Stimulated activated CD4-positive, alpha-beta T cell treated with anti-CD3 and anti-CD28 coated beads, Interleukin-2, amount 100 ng/mL, for 48 hours (primary cell): ENCODE results near the gene CES5A.
"Not testable (repeated sequence)": the region's sequence is repeated elsewhere in the genome, so short reads cannot be mapped to it uniquely, and the experiment has no call there.

Experiments used
- DNase-seq, 2 donors: peaks; one replicate each; pipeline ENCODE4 v3.0.0-alpha.2; 2020

The CES5A gene

GRCh38 chr16:55825115-55825728 lies 50.0 kb downstream of the CES5A start:
- DNase-seq: no peak

- DNase-seq: no peak
These were observed 50.6 kb downstream of the CES5A start for GRCh38 chr16:55824473-55825000.

GRCh38 chr16:55822280-55822810 lies 52.8 kb downstream of the CES5A start:
- DNase-seq: no peak

GRCh38 chr16:55821210-55821609 lies 54.0 kb downstream of the CES5A start:
- no peak for DNase-seq

GRCh38 chr16:55820615-55821014 lies 54.6 kb downstream of the CES5A start:
- no peak for DNase-seq

GRCh38 chr16:55817236-55817912 lies 57.8 kb downstream of the CES5A start:
- DNase-seq: no peak

- DNase-seq: not testable (repeated sequence)
These were observed 59.0 kb downstream of the CES5A start for GRCh38 chr16:55816222-55816621.

- DNase-seq: no peak
These were observed 59.9 kb downstream of the CES5A start for GRCh38 chr16:55815320-55815719.

GRCh38 chr16:55814174-55814573 lies 61.0 kb downstream of the CES5A start:
- DNase-seq: not testable (repeated sequence)

- not testable (repeated sequence) for DNase-seq
These were observed 61.4 kb downstream of the CES5A start for GRCh38 chr16:55813730-55814129.

GRCh38 chr16:55812951-55813350 lies 62.2 kb downstream of the CES5A start:
- no peak for DNase-seq

GRCh38 chr16:55811811-55812210 lies 63.4 kb downstream of the CES5A start:
- DNase-seq: no peak

- no peak for DNase-seq
These were observed 64.7 kb downstream of the CES5A start for GRCh38 chr16:55810451-55810961.

- no peak for DNase-seq
These were observed 65.3 kb downstream of the CES5A start for GRCh38 chr16:55809851-55810250.

- DNase-seq: no peak
These were observed 65.8 kb downstream of the CES5A start for GRCh38 chr16:55809386-55809785.

- DNase-seq: not testable (repeated sequence)
These were observed 66.9 kb downstream of the CES5A start for GRCh38 chr16:55808286-55808685.

GRCh38 chr16:55805104-55805503 lies 70.1 kb downstream of the CES5A start:
- not testable (repeated sequence) for DNase-seq

GRCh38 chr16:55803681-55804080 lies 71.5 kb downstream of the CES5A start:
- not testable (repeated sequence) for DNase-seq
